Measurements from ENCODE around the gene XPNPEP1. TPM values are rescaled to one million over a fixed set of nuclear protein-coding genes. Genes with fewer than 3 reads are reported as not detected.

Gene XPNPEP1
- total RNA-seq, 2 experiments from 2014 or later = 50.3 to 54.3 TPM

DNA sequence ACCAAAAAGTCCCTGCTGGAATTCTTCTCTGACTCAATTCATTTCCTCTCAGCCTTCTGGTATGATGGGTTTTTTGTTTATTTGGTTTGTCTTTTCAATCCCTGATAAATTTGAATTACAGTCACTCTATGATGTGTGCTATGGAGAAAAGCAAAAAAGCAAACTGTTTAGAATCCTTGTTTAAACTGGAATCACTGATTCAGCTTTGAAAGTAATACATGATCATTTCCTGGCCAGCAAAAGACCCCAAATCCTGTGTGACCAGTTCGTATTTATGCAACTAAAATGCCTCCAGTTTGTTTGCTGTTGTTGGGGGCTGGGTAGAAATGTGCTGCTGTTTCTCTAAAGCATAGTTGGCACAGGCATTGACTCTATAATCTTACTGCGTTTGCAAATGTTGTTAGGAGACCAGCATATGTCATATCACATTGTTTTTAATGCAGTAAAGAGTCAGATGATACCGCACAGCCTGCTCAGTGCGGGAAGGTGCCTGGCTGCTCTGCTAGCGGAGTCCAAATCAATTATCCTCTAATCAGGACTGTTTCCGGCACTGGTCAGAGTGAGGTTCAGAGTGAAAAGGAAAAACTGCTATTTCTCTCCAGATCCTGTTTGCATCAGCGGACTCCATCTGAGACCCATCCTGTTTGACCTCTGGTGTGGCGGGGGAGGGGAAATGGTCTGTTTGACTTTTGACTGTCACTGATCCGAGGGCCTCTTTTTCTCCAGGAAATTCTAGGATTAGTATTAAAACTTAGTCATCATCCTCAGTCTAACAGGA lies 43.8 kb upstream of the XPNPEP1 start:
- ChIA-PET POLR2A (no interaction called here), CTCF (no interaction called here)
- peaks cover 5% of the 10 kb centered on the region for H3K27me3 Mint-ChIP-seq
- no peak overlapping the region for H3K27ac ChIP-seq (ENCODE audit: low read depth in 1 of 2, low read length in 2 of 2)
- ATAC-seq (ENCODE audit: poor library complexity) (no peak), DNase-seq (no peak)
- H3K4me3 Mint-ChIP-seq = no peak overlapping the region
- TF ChIP-seq, protein P1, sequence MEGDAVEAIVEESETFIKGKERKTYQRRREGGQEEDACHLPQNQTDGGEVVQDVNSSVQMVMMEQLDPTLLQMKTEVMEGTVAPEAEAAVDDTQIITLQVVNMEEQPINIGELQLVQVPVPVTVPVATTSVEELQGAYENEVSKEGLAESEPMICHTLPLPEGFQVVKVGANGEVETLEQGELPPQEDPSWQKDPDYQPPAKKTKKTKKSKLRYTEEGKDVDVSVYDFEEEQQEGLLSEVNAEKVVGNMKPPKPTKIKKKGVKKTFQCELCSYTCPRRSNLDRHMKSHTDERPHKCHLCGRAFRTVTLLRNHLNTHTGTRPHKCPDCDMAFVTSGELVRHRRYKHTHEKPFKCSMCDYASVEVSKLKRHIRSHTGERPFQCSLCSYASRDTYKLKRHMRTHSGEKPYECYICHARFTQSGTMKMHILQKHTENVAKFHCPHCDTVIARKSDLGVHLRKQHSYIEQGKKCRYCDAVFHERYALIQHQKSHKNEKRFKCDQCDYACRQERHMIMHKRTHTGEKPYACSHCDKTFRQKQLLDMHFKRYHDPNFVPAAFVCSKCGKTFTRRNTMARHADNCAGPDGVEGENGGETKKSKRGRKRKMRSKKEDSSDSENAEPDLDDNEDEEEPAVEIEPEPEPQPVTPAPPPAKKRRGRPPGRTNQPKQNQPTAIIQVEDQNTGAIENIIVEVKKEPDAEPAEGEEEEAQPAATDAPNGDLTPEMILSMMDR (IDR thresholded peaks at IDR 0.05) = no peak
- no peaks in the 10 kb centered on the region for H3K36me3 ChIP-seq (ENCODE audit: insufficient read depth, low read length)
- H3K4me3 ChIP-seq (ENCODE audit: low read length) = no peak overlapping the region
- no peak overlapping the region for H3K27ac Mint-ChIP-seq
- H3K4me1 Mint-ChIP-seq (ENCODE audit: low read depth) = no peaks in the 10 kb centered on the region
- H3K9me3 ChIP-seq (ENCODE audit: control insufficient read depth in 1 of 2, insufficient read depth in 1 of 2, low read length in 2 of 2) = no peaks in the 10 kb centered on the region
- no peaks in the 10 kb centered on the region for H3K36me3 Mint-ChIP-seq (ENCODE audit: low read depth)
- no peaks in the 10 kb centered on the region for H3K4me1 ChIP-seq (ENCODE audit: insufficient read depth, low read length)
- intact Hi-C loops (cut with DNase I, micrococcal nuclease) = no loop called here
- no peaks in the 10 kb centered on the region for H3K27me3 ChIP-seq (ENCODE audit: control insufficient read depth in 1 of 2, insufficient read depth in 2 of 2, low read length in 2 of 2)
- no peaks in the 10 kb centered on the region for H3K9me3 Mint-ChIP-seq

DNA sequence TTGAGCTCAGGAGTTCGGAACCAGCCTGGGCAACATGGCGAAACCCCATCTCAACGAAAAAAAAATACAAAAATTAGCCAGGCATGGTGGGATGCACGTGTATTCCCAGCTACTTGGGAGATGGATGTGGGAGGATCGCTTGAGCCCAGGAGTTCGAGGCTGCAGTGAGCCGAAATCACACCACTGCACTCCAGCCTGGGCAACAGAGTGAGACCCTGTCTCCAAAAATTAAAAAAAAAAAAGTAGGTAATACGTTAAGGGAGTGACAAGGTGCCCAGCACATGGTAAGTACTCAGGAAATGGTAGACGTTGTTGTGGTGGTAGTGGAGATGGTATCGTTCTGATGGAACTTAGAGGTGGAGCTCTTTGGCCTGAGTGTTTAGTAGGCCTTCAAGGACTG lies 41.0 kb upstream of the XPNPEP1 start:
- no peaks in the 10 kb centered on the region for H3K4me1 ChIP-seq (ENCODE audit: insufficient read depth, low read length)
- no peaks in the 10 kb centered on the region for H3K4me1 Mint-ChIP-seq (ENCODE audit: low read depth)
- TF ChIP-seq, protein P1 (IDR thresholded peaks at IDR 0.05) = no peak
- ChIA-PET POLR2A (no interaction called here), CTCF (interaction anchor here (0.8 to 1.1 kb wide), 2 partner anchors 27 to 30 kb away, joined by 3 to 4 read pairs; no protein-coding TSS in a partner anchor)
- H3K27me3 Mint-ChIP-seq = peaks cover 5% of the 10 kb centered on the region
- no peaks in the 10 kb centered on the region for H3K9me3 ChIP-seq (ENCODE audit: control insufficient read depth in 1 of 2, insufficient read depth in 1 of 2, low read length in 2 of 2)
- no peaks in the 10 kb centered on the region for H3K27me3 ChIP-seq (ENCODE audit: control insufficient read depth in 1 of 2, insufficient read depth in 2 of 2, low read length in 2 of 2)
- no peaks in the 10 kb centered on the region for H3K9me3 Mint-ChIP-seq
- intact Hi-C loops (cut with DNase I, micrococcal nuclease) = no loop called here
- H3K4me3 Mint-ChIP-seq = no peak overlapping the region
- no peak for ATAC-seq (ENCODE audit: poor library complexity)
- H3K36me3 Mint-ChIP-seq (ENCODE audit: low read depth) = no peaks in the 10 kb centered on the region
- no peak for DNase-seq
- no peak overlapping the region for H3K27ac ChIP-seq (ENCODE audit: low read depth in 1 of 2, low read length in 2 of 2)
- no peak overlapping the region for H3K27ac Mint-ChIP-seq
- H3K4me3 ChIP-seq (ENCODE audit: low read length) = no peak overlapping the region
- H3K36me3 ChIP-seq (ENCODE audit: insufficient read depth, low read length) = no peaks in the 10 kb centered on the region

DNA sequence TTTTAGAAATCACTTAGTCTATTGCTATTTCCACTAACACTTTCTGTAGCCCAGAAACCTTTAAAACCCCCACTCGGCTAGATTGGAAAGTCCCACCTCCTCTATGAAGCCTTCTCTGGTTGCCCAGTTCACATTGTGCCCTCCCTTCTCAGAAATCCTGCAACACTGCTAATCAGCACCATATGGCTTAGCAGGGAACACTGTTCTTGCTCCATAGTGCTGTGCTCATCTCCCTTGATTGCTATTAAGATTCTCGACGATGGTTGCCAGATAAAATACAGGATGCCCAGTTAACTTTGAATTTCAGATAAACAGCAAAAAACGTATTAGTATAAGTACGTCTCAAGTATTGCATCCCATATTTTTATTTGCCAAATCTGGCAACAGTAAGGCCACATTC lies 40.1 kb upstream of the XPNPEP1 start:
- Histone ChIP-seq H3K27ac (ENCODE audit: low read depth in 1 of 2, low read length in 2 of 2) (no peak overlapping the region), H3K4me3 (ENCODE audit: low read length) (no peak overlapping the region), H3K27me3 (ENCODE audit: control insufficient read depth in 1 of 2, insufficient read depth in 2 of 2, low read length in 2 of 2) (no peaks in the 10 kb centered on the region), H3K4me1 (ENCODE audit: insufficient read depth, low read length) (no peaks in the 10 kb centered on the region), H3K36me3 (ENCODE audit: insufficient read depth, low read length) (no peaks in the 10 kb centered on the region), H3K9me3 (ENCODE audit: control insufficient read depth in 1 of 2, insufficient read depth in 1 of 2, low read length in 2 of 2) (no peaks in the 10 kb centered on the region)
- Mint-ChIP-seq H3K27me3 (no peaks in the 10 kb centered on the region), H3K4me1 (ENCODE audit: low read depth) (no peaks in the 10 kb centered on the region), H3K9me3 (no peaks in the 10 kb centered on the region), H3K27ac (no peak overlapping the region), H3K4me3 (no peak overlapping the region), H3K36me3 (ENCODE audit: low read depth) (no peaks in the 10 kb centered on the region)
- CTCF ChIA-PET = interaction anchor here (1.0 kb wide), 1 partner anchor 79 kb away, joined by 3 read pairs; no protein-coding TSS in a partner anchor
- ATAC-seq (ENCODE audit: poor library complexity) (no peak), DNase-seq (no peak)
- TF ChIP-seq, protein P1 (IDR thresholded peaks at IDR 0.05) = no peak
- intact Hi-C loops (cut with DNase I, micrococcal nuclease) = no loop called here
- POLR2A ChIA-PET = no interaction called here
